HG03457 (cell line): ENCODE data around the gene SLC1A6.
"Not testable (repeated sequence)": the region's sequence is repeated elsewhere in the genome, so short reads cannot be mapped to it uniquely, and the experiment has no call there.

Experiments used
- ATAC-seq: cut with Tn5 transposase; IDR thresholded peaks from one replicate; pipeline ENCODE4 v1.9.1; 2021; ENCODE audit warnings: moderate number of reproducible peaks; ENCODE audit not compliant: unreplicated experiment

The SLC1A6 gene

DNA sequence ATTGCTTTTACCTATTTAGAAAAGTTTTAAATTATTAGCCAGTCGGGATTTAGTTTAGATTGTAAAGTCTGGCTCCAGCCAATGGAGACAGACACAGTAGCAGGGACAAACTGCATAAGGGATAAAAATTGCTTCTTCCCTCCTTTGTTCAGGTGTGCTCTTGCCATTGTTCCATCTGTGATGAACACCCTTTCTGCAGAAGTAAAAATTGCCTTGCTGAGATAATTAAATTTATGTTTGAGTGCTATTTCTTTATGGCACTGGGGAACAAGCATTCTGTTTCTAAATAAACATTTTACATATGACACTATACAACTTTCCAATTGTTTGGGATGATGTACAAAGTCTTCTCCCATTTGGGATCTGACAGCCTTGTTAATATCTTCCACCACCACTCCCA, 20.4 kb downstream of the SLC1A6 start:
- no peak for ATAC-seq

DNA sequence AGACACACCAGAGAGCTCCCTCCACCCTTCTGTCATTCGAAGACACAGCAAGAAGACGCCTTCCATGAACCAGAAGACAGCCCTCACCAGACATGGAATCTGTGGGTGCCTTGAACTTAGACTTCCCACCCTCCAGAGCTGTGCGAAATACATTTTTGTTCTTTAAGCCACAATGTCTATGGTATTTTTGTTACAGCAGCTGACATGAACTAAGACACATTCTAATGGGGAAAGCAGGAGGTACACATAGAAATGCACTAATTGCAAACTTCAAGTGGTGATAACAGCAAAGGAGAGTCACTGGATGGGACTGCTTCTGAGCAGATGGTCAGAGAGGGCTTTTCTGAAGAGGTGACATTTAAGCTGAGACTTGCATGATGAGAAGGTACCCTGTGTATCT, 22.2 kb downstream of the SLC1A6 start:
- ATAC-seq: no peak

DNA sequence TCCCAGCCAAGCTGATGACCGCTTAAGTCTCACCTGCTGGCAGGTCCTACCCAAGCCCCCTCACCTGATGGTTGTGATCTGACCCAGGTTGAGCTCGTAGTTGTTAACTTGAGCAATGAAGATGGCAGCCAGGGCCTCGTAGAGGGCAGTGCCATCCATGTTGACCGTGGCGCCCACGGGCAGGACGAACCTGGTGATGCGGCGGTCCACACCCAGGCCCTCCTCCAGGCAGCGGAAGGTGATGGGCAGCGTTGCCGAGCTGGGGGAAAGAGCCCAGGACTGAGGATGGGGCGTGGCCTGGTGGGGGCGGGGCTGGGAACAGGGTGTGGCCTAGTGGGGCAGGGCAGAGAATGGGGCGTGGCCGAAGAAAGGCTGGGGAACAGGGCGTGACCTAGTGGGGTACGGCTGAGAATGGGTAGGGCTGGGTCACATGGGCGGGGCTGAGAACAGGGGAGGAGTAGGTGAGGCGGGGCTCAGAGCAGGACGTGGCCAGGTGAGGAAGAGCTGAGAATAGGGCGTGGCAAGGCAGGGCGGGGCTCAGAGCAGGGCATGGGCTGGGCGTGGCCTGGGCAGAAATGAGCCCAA, 25.5 kb downstream of the SLC1A6 start:
- ATAC-seq: no peak

DNA sequence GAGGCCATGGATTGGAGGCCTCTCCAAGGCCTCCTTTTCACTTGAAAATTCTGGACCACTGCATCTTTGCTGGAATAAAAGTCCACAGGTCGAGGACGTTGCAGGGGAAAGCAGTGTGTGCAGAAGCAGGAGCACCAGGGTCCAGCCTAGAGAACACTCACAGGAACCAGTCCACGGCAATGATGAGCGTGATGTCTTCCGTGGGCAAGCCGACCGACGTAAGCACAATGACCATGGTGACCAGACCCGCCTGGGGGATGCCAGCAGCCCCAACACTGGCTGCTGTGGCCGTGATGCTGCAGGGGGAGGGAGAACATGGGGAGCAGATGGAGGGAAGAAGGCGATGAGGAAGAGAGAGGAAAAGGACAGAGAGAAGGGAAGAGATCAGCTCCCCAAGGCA, 26.9 kb downstream of the SLC1A6 start:
- no peak for ATAC-seq

DNA sequence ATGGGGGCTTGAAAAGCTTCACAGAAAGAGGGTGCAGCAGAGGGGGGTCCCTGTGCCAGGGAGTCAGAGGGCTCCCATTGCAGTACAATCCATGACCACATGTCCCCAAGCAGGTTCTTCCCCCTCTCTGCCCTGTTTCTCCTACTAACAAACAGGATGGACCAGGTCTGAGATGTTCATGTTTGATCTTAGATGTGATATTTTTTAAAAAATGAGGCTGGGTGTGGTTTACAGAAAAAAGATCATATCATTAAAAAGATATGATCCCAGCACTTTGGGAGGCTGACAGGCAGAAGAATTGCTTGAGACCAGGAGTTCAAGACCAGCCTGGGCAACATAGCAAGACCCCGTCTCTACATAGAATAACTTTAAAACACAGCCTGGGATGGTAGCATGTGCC, 29.2 kb downstream of the SLC1A6 start:
- no peak for ATAC-seq

DNA sequence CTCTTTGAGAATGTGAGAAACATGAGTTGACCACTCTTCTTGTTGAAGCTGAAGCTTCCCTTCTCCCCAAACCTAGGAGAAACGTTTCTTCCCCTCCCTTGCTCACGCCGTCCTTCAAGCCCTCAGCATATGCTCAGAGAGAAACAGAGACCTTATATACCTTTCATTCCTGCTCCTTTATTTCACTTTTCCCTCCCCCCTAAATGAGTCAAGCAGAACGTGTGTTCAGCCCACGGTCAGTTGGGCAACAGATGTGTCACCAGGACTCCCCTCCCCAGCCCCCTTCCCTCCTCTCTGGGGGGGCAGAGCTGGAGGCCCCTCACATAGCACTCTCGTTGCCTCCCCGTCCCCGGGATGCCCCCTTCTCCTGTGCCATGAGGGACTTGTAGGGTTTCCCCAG, 29.8 kb downstream of the SLC1A6 start:
- no peak for ATAC-seq

DNA sequence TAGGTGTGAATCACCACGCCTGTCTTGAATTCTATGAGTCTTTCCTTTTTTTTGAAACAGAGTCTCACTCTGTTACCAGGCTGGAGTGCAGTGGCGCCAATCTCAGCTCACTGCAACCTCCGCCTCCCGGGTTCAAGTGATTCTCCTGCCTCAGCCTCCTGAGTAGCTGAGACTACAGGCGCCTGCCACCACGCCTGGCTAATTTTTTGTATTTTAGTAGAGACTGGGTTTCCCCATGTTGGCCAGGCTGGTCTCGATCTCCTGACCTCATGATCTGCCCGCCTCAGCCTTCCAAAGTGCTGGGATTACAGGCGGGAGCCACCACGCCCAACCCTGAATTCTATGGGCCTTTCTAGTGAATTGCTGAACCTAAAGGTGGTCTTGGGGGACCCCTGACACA, 30.3 kb downstream of the SLC1A6 start:
- not testable (repeated sequence) for ATAC-seq

DNA sequence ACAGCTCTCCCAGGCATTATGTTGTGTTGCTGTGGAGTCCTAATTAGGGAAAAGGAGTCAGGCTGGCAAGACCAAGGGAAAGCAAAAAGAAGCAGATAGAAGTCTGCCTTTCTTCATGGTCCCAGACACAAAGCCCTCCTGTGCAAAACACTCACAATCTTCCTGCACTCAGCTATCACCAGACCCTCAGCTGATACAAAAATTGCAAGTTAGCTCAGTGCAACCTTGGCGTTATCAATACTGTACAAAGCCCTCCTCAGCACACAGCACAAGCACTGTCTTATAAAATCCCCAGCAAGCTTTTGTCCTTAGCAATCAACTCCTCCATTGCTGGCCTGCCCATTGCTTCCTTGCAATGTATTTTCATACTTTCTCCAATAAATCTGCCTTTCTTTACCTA, 35.2 kb downstream of the SLC1A6 start:
- no peak for ATAC-seq

DNA sequence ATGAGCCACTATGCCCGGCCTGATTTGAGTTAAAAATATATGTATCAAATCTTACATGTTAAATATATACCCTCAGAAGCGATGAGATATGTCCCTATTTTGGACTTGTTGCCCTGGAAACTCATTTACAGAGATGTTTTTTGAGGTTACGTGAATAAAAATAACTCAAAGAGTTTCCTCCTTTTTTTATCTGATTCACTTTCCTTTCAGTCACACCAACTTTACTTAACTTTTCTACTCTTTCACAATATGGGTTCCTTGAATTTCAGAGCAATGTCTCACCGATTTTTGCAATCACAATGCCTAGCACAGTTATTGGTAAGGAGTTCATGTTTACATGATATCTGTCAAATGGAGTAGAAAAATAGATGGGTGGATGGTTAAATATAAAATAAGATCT, 36.1 kb downstream of the SLC1A6 start:
- ATAC-seq: no peak

DNA sequence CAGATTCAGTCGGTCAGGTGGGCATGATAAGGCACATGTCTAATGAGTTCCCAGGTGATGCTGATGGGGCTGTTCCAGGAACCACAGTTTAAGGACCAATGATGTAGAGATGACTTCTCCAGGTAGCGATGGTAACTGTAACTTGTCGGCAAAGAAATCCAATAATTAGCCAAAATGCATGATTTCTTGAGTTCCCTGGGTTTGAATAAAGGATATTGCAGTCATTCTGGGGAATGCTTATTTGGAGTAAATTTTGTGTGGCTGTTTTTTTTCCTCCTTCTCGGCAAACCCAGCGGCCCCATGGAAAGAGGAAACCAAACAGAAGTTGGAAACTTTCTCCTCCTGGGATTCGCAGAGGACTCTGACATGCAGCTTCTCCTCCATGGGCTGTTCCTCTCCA, 38.5 kb downstream of the SLC1A6 start, which contains the start of gene OR7C2:
Gene OR7C2 (plus strand): TSS at position 301 of the 400 bp plus-strand sequence. CDS start 0 bp downstream, at position 301.
- ATAC-seq: no peak

DNA sequence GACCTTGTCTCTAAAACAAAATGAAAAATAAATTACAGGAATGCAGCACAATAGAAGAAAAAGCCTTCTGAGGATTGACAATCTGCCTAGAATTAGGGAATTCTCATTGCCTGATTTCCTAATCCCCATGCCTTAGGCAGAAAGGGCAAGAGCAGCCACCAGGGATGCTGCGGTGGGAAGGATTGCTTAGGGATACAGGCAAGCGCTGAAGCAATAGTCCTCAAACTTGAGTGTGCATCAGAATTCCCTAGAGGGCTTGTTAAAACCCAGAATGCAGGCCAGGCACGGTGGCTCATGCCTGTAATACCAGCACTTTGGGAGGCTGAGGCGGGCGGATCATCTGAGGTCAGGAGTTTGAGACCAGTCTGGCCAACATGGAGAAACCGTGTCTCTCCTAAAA, 39.4 kb downstream of the SLC1A6 start:
- no peak for ATAC-seq

DNA sequence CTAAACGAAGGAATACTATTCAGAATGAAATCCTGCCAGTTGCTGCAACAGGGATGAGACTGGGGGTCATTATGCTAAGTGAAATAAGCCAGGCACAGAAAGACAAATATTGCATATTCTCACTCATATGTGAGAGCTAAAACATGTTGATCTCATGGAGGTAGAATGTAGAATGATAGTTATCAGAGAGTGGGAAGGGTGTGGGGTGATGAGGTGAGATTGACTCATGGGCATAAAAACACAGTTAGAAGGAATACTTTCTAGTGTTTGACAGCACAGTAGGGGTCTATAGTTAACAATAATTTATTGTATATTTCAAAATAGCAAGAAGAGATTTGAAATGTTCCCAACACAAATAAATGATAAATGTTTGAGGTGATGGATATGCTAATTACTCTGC, 46.2 kb downstream of the SLC1A6 start:
- ATAC-seq: no peak

DNA sequence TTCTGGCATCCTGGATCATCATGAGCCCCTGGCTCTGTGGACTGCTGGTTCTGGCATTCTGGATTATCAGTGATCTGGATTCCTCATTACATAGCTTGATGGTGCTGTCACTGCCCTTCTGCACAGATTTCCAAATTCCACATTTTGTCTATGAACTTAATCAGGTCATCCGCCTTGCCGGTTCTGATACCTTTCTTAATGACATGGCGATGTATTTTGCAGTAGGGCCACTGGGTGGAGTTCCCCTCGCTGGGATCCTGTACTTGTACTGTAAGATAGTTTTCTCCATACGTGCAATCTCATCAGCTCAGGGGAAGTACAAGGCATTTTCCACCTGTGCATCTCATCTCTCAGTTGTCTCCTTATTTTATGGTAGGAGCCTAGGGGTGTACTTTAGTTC, 62.8 kb downstream of the SLC1A6 start:
- no peak for ATAC-seq

DNA sequence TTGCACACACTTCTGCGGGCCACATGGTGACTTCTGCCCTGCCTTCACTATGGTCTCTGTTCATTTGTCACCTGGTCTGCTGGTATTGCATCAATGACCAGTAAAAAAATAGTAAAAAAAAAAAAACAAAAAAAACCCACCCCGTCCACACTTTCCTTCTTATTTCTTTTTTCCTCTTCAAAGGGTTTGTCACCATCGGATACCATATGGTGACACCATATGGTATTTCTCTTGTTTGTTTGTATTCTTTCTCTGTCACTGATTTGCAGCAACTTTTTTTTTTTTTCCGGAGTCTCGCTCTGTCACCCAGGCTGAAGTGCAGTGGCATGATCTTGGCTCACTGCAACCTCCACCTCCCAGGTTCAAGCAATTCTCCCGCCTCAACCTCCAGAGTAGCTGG, 64.5 kb downstream of the SLC1A6 start:
- no peak for ATAC-seq

DNA sequence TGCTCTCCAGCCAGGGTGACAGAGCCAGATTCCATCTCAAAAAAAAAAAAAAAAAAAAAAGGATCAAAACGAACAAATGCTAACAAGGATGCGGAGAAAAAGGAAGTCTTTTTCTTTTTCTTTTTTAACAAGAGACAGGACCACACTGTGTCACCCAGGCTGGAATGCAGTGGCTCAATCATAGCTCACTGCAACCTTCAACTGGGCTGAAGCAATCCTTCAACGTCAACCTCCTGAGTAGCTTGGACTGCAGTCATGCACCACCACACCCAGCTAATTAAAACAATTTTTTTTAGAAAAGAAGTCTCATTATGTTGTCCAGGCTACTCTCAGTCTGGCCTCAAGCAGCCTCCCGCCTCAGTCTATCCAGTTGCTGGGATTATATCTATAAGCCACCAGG, 73.0 kb downstream of the SLC1A6 start:
- ATAC-seq: no peak

DNA sequence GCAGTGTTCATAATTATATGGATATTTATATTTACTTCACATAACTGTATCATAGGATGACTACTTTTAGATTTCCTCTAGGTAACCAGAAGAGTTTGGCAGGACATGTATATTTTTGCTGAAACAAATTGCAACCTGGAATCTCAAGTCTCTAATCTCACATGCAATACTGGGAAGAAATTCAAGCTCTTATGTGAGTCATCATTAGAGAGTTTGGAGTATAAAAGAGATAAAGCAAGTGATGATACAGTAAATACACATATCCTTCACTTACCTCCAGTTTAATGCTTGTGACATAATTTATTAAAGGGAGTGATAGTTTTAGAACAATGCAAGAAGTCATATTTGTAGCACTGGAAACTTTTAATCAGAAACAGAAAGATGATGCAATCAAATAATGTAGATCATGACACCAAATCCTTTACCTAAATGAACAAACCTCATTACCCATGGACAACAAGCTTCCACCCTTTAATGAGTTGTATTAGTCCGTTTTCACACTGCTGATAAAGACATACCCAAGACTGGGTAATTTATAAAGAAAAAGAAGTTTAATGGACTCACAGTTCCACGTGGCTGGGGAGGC, 77.9 kb downstream of the SLC1A6 start:
- ATAC-seq: no peak
